Breast epithelium (tissue), 3 donors: Measurements from ENCODE around the gene GPR180.

Experiments used
- POLR2A ChIP-seq: fragments of 450-650 bp; IDR thresholded peaks from one replicate; pipeline ENCODE4 v1.6.1; 2016; ENCODE audit warnings: antibody characterized with exemption, mild to moderate bottlenecking, moderate library complexity
- TF ChIP-seq, protein P1 (sequence below), 3 donors: fragments of 450-650 bp; IDR thresholded peaks; one replicate each; pipeline ENCODE4 v1.5.1; 2016 to 2017; ENCODE audit warnings: antibody characterized with exemption in 3 of 3, mild to moderate bottlenecking in 3 of 3, moderate library complexity in 3 of 3

DNA sequence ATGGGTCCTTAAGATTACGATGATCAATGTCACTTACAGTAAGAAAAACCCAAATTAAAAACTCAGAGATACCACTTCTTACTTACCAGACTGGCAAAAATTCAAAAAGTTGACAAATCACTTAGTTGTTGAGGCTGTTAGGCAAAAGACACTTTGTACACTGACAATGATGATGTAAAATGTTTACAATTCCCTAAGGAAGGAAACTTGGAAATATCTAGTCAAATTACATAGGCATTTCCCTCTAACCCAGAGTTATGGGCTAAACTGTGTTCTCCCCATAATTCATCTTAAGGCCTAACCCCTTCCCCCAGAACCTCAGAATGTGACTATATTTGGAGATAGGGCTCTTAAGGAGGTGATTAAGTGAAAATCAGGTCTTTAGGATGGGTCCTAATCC is 17.7 kb upstream of the GPR180 start:
- TF ChIP-seq, protein P1, sequence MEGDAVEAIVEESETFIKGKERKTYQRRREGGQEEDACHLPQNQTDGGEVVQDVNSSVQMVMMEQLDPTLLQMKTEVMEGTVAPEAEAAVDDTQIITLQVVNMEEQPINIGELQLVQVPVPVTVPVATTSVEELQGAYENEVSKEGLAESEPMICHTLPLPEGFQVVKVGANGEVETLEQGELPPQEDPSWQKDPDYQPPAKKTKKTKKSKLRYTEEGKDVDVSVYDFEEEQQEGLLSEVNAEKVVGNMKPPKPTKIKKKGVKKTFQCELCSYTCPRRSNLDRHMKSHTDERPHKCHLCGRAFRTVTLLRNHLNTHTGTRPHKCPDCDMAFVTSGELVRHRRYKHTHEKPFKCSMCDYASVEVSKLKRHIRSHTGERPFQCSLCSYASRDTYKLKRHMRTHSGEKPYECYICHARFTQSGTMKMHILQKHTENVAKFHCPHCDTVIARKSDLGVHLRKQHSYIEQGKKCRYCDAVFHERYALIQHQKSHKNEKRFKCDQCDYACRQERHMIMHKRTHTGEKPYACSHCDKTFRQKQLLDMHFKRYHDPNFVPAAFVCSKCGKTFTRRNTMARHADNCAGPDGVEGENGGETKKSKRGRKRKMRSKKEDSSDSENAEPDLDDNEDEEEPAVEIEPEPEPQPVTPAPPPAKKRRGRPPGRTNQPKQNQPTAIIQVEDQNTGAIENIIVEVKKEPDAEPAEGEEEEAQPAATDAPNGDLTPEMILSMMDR (IDR thresholded peaks at IDR 0.05): no peak
- no peak for TF ChIP-seq POLR2A
